Breast epithelium (tissue), 3 donors: Measurements from ENCODE around the gene PTGES.

Experiments
- POLR2AphosphoS5 ChIP-seq, 3 donors: sonication (generic); formaldehyde crosslinking; IDR thresholded peaks; one replicate each; pipeline ENCODE4 v1.6.1; 2017; ENCODE audit warnings: antibody characterized with exemption in 3 of 3
- TF ChIP-seq, protein P1 (sequence below), 3 donors: fragments of 450-650 bp; IDR thresholded peaks; one replicate each; pipeline ENCODE4 v1.5.1; 2016 to 2017; ENCODE audit warnings: antibody characterized with exemption in 3 of 3, mild to moderate bottlenecking in 3 of 3, moderate library complexity in 3 of 3

DNA sequence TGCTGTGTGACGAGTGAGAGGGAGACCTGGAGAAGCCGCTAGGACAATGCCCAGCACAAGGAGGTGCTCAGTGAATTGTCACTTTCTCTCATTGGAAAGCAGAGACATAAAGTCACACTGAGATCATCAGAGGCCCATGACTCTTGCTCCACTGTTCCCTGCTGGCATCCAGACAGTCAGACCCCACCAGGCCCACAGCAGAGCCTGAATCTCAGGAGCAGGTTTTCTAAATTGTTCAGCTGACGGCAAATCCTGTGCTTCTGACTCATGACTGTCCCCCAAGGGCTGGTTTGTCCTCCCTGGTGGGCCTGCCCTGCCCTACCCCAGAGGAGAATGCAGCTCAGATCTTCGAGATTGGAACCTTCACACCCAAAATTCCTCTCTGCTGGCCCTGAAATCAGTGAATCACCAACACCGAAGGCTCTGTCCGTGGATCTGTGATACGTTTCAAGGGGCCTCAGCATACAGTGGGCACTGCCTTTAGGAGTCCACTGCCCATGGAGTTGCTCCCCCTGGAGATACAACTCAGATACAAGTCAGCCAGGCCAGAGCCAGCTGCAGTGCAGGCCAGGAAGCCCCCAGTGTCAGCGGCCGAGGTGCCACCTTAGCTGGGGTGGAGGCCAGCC is 2.7 kb downstream of the PTGES start:
- TF ChIP-seq, protein P1, sequence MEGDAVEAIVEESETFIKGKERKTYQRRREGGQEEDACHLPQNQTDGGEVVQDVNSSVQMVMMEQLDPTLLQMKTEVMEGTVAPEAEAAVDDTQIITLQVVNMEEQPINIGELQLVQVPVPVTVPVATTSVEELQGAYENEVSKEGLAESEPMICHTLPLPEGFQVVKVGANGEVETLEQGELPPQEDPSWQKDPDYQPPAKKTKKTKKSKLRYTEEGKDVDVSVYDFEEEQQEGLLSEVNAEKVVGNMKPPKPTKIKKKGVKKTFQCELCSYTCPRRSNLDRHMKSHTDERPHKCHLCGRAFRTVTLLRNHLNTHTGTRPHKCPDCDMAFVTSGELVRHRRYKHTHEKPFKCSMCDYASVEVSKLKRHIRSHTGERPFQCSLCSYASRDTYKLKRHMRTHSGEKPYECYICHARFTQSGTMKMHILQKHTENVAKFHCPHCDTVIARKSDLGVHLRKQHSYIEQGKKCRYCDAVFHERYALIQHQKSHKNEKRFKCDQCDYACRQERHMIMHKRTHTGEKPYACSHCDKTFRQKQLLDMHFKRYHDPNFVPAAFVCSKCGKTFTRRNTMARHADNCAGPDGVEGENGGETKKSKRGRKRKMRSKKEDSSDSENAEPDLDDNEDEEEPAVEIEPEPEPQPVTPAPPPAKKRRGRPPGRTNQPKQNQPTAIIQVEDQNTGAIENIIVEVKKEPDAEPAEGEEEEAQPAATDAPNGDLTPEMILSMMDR (IDR thresholded peaks at IDR 0.05): no peak
- no peak for TF ChIP-seq POLR2AphosphoS5 (IDR thresholded peaks at IDR 0.05)
